Choroid plexus epithelial cell (primary cell): Measurements from ENCODE around the gene ZNF367.
A peak's percentile ranks its signal among the peaks of the same experiment; 100 is the strongest.
"Not testable (repeated sequence)": the region's sequence is repeated elsewhere in the genome, so short reads cannot be mapped to it uniquely, and the experiment has no call there.

Experiments
- DNase-seq: peaks from one replicate; pipeline ENCODE4 v3.0.0-alpha.2; 2010; ENCODE audit warnings: low read depth
- H3K4me3 ChIP-seq: 2 replicates; pipeline ENCODE4 v1.5.1; 2011; ENCODE audit warnings: low read depth, mild to moderate bottlenecking, control low read depth, low read length, moderate library complexity
- TF ChIP-seq, protein P1 (sequence below): conservative IDR thresholded peaks from 2 replicates; pipeline ENCODE4 v1.5.1; 2011; ENCODE audit warnings: low read depth, mild to moderate bottlenecking, control low read depth, inconsistent platforms, low read length, moderate library complexity

The ZNF367 gene

DNA sequence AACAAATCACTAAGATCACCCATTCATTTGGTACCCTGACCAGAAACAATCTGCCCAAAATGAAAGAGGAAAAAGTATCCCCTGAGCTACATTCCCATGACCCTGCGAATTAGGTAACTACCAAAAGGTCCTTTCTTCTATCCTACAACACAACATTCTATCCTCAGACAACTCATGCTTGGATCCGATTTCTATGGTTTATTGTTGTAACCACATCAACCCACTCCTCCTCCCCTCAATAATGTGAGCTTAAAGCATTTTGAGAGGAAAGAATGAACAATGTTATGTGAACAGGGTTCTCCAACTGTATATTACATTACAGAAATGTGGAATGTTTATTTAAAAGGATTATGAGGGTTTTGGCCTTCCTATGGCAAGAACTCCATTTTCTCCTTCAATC lies 38.7 kb downstream of the ZNF367 start:
- TF ChIP-seq, protein P1, sequence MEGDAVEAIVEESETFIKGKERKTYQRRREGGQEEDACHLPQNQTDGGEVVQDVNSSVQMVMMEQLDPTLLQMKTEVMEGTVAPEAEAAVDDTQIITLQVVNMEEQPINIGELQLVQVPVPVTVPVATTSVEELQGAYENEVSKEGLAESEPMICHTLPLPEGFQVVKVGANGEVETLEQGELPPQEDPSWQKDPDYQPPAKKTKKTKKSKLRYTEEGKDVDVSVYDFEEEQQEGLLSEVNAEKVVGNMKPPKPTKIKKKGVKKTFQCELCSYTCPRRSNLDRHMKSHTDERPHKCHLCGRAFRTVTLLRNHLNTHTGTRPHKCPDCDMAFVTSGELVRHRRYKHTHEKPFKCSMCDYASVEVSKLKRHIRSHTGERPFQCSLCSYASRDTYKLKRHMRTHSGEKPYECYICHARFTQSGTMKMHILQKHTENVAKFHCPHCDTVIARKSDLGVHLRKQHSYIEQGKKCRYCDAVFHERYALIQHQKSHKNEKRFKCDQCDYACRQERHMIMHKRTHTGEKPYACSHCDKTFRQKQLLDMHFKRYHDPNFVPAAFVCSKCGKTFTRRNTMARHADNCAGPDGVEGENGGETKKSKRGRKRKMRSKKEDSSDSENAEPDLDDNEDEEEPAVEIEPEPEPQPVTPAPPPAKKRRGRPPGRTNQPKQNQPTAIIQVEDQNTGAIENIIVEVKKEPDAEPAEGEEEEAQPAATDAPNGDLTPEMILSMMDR = no peak
- peak; percentile 12 for DNase-seq
- H3K4me3 ChIP-seq = no peak overlapping the region

DNA sequence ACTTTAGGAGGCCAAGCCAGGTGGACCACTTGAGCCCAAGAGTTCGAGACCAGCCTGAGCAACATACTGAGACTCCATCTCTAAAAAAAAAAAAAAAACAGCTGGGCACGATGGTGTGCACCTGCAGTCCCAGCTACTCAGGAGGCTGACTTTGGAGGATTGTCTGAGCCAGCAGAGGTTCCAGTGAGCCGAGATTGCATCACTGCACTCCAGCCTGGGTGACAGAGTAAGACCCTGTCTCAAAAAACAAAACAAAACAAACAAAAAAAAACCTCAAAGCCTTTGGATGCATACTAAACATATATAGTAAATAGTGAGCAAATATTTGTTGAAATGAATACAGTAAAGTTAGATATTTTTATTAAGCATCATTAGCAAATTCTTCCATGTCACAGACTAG lies 40.0 kb downstream of the ZNF367 start:
- TF ChIP-seq, protein P1 = no peak
- H3K4me3 ChIP-seq = no peak overlapping the region
- no peak for DNase-seq

DNA sequence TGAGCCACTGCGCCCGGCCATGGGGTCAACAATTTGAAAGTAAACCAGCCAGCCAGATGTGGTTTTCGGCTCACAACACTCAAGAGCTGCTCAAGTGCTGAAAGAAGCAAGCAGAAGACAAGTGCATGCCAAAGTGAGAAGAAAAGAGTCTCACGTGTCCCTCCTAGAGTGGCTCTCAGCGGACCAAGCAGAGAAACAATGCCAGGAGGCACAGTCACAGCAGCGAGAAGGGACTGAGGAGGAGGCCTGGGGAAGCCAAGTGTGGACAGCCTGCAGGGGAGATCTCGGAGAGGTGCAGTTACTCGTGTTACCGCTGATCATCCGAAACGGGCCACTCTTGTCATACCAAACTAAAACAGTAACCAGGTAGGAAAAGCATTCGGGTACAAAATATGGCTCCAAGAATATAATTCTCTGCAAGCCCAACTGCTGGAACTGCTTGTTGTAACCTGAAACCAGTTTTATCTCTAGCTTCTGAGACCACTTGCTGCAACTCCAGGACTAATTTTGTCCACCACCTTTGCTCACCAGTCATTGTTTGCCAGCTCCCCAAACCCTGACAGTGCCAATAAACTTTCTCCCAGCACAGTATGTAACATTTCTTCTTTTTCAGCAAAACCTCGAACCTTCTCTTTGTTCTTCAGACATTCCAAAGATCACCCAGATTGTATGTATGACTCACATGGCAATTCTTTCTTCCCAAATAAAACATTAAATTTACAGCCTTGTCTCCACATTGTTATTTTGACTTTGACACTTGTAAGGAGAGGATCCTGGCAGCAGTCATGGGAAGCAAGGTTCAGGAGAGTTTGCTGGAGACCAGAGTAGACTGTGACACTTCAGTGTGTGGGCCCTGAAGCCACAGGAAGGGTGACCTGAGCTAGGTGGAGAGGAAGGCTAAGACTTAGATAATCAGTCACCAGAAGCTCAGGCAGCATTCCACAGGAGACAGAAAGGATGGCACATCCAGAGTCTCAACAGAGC lies 41.0 kb downstream of the ZNF367 start:
- peak; percentile 53 for DNase-seq
- TF ChIP-seq, protein P1 = no peak
- H3K4me3 ChIP-seq = no peak overlapping the region

DNA sequence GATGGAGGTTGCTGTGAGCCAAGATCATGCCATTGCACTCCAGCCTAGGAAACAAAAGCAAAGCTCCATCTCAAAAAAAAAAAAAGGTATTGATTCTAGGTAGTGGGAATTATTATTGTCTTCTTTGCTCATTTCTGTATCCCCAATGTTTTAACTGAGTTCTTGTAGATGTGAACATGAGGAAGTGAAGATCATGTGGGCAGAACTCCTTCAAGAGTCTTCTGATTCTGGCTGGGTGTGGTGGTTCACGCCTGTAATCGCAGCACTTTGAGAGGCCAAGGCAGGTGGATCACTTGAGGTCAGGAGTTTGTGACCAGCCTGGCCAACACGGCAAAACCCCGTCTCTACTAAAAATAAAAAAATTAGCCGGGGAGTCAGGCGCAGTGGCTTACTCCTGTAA lies 42.7 kb downstream of the ZNF367 start:
- not testable (repeated sequence) for H3K4me3 ChIP-seq, DNase-seq

DNA sequence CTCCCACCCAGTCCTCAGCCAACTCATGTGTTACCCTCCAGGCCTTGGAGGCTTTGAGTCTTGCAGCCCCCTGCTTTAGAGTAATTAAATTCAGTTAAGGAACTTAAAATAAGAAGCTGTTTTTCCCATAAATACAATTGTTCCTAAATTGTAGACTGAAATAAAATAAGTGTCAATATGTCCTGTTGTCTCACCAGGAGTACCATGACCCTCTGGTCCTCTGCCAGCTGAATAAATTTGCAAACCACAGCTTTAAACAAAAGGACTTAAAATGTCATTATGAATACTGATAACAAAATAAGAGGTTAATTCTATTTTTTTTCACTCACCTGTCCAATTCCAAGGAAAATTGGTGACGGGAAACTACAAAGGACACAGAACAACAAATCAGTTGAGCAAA lies 50.2 kb downstream of the ZNF367 start:
- no peak for DNase-seq
- TF ChIP-seq, protein P1 = no peak
- no peak overlapping the region for H3K4me3 ChIP-seq

DNA sequence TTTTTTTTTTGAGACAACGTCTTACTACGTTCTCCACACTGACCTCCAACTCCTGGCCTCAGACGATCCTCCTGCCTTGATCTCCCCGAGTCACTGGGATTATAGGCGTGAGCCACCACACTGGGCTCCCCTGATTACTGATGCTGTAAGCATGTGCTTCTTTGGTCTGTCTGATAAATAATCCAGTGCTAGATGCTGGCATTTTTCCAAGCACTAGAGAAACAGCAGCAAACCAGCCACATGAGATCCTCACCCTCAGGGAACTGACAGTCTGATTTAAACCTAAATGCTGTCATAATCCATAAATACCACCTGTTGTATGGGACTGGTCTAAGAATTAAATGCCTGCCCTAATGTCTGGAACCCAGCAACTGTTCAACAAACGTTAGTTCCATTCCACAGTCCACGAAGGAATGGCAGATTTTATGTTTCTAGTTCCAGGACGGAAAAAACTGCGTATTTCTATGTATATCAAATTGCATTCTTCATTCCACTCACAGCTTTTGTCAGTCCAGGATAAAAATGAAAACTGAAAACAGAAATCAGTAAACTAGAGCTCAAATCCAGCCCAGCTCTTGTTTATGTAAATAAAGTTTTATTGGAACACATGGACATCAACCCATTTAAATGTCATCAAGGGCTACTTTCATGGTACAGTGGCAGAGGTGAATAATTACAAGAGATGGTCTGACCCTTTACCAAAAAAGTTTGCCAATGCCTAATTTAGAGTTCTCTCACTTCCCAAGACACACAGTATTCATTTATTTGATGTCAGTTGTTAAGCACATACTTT lies 54.8 kb downstream of the ZNF367 start:
- DNase-seq = no peak
- TF ChIP-seq, protein P1 = no peak
- no peak overlapping the region for H3K4me3 ChIP-seq

DNA sequence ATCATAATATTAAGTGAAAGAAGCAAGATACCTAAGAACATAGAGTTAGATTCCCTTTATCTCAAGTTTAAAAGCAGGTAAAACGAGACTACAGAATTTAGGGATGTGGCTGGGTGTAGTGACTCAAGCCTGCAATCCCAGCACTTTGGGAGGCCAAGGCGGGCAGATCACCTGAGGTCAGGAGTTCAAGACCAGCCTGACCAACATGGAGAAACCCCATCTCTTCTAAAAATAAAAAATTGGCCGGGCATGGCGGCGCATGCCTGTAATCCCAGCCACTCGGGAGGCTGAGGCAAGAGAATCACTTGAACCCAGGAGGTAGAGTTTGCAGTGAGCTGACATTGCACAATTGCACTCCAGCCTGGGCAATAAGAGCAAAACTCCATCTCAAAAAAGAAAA lies 56.1 kb downstream of the ZNF367 start:
- H3K4me3 ChIP-seq, DNase-seq: not testable (repeated sequence)
